H1 (cell line): ENCODE measurements around the gene DENND1A. TPM values are rescaled to one million over a fixed set of nuclear protein-coding genes. Genes with fewer than 3 reads are reported as not detected.

Experiments used
- HDAC6 ChIP-seq: IDR thresholded peaks from one replicate; pipeline ENCODE4 v1.7.1; 2012; ENCODE audit warnings: low read depth, mild to moderate bottlenecking, inconsistent platforms, low read length, moderate library complexity
- POLR2AphosphoS5 ChIP-seq: IDR thresholded peaks from 2 replicates; pipeline ENCODE4 v1.6.1; 2011; ENCODE audit warnings: low read depth, low read length
- RXRA ChIP-seq: IDR thresholded peaks from 2 replicates; pipeline ENCODE4 v1.6.1; 2011; ENCODE audit warnings: low read depth, mild to moderate bottlenecking, low read length, moderate library complexity; ENCODE audit not compliant: insufficient read depth
- SAP30 ChIP-seq: fragments of 300-600 bp; sonication (generic); IDR thresholded peaks from 2 replicates; pipeline ENCODE4 v1.7.1; 2012; ENCODE audit warnings: low read length, moderate library complexity, mild to moderate bottlenecking, inconsistent platforms; ENCODE audit not compliant: insufficient read depth, insufficient replicate concordance
- SP2 ChIP-seq: IDR thresholded peaks from 2 replicates; pipeline ENCODE4 v1.6.1; 2012; ENCODE audit warnings: mild to moderate bottlenecking, low read length, inconsistent platforms
- polyA plus RNA-seq, 7 experiments: library from polyadenylated mRNA; depleted of rRNA in 3 of 7; stranded (reverse) in 5 of 7; unstranded in 2 of 7; fragments of >200 nt in 5 of 7; fragments of 200-250 nt in 2 of 7; gene quantifications; 1 replicate in 5 of 7; 2 replicates in 1 of 7; 4 replicates in 1 of 7; pipeline versions ENCODE4 v1.2.1 to v1.2.3, GENCODE V29; 2011 to 2013; ENCODE audit warnings: missing spikeins in 2 of 7, mixed read lengths in 2 of 7
- total RNA-seq: library from RNA; stranded (reverse); fragmentation: NEBNext Ultra II Directional; extraction: Animal tissue kit (Norgen Biotek cat#: 25700); gene quantifications from 2 replicates; pipeline ENCODE4 v1.2.1, GENCODE V29; 2021
- TF ChIP-seq, protein P1 (sequence below): IDR thresholded peaks from 2 replicates; pipeline ENCODE4 v1.6.1; 2012; ENCODE audit warnings: inconsistent platforms

Gene DENND1A
- total and polyA plus RNA-seq, 2 of the 8 experiments (the other 6 are each of a cell fraction or from before 2014, with no cell fraction given), result 24.1 to 26.4 TPM

DNA sequence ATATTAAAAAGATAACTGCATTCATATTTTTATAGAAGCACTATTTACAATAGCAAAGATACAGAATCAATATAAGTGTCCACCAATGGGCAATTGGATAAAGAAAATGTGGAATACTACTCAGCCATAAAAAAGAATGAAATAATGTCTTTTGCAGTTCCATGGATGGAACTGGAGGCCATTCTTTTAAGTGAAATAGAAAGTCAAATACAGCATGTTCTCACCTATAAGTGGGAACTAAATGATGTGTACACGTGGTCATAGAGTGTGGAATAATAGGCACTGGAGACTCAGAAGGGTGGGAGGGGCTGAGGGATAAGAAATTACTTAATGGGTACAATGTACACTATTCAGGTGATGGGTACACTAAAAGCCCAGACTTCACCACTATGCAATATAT, 53.2 kb downstream of the DENND1A start (continued):
- TF ChIP-seq, protein P1, sequence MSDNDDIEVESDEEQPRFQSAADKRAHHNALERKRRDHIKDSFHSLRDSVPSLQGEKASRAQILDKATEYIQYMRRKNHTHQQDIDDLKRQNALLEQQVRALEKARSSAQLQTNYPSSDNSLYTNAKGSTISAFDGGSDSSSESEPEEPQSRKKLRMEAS, result no peak
- TF ChIP-seq SAP30 (no peak), HDAC6 (no peak), RXRA (no peak), SP2 (no peak), POLR2AphosphoS5 (no peak)
